T follicular helper cell (primary cell): ENCODE measurements around the gene PTPRK.

Source experiments
- DNase-seq: peaks from one replicate; pipeline ENCODE4 v3.0.0-alpha.2; 2020; ENCODE audit warnings: low read depth

PTPRK gene

DNA sequence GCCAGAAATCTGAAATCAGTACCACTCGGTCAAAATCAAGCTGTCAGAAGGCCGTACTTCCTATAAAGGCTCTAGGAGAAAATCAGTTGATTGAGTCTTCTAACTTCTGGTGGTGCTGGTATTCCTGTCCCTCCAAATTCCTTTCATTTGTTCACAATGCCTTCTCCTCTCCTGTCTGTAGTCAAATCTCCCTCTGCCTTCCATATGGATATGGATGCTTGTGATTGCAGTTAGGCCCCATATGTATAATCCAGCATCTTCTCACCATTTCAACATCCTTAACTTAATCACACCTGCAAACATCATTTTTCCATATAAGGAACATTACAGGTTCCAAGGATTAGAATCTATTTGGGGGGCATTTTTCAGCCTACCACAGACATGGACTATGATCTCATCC lies 331.7 kb downstream of the PTPRK start:
- DNase-seq: no peak

GRCh38 chr6:128186729-128187128 lies 333.7 kb downstream of the PTPRK start:
- no peak for DNase-seq

- no peak for DNase-seq
Measured at GRCh38 chr6:128179876-128180438, 340.4 kb downstream of the PTPRK start.

DNA sequence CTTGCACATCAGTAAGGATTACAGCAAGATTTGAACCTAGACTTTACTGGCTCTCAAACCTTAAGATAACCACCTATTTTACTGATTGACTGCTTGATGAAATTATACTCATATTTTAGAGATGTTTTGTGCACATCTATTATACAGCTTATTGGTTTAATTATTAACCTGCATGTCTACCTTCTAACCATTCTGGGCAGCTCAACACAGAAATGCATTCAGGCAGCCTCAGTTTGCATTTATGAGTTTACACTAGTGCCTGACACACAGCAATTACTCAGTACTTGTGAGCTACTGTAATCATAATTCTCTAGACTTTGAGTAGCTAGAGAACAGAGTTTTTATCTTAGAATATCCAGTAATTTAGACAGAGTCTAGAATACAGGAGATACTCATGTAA lies 345.7 kb downstream of the PTPRK start:
- DNase-seq: no peak

- no peak for DNase-seq
Measured at GRCh38 chr6:128172752-128173682, 347.4 kb downstream of the PTPRK start.

- DNase-seq: no peak
Measured at GRCh38 chr6:128172081-128172480, 348.3 kb downstream of the PTPRK start.

DNA sequence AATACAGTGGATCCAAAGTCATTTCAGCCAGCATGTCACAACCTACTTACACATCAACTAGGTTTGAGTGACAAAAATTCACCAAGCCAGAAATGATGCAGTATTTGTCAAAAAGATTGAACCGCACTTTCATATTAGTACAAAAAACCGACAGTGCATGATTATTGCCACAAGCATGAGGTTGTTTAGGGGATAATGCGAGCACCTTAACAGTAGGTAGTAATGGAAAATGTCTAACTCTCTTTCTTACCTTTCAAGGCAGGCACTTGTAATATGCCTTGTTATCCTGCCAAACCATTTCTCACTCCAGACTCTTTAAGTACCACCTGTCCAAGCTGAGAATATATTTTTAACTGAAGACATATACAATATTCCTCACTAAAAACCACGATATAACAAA lies 349.2 kb downstream of the PTPRK start:
- no peak for DNase-seq

DNA sequence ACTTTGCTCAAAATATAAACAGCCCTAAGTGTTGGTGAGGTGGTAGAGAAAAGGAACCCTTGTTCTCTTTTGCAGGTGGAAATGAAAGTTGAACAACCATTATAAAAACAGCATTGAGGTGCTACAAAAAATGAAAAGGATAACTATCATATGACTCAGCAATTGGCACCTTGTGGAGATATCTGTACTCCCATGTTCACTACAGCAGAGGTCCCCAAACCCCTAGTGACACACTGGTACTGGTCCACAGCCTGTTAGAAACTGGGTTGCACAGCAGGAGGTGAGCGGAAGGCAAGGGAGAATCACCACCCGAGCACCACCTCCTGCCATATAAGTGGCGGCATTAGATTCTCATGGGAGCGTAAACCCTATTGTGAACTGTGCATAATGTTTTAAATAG lies 352.2 kb downstream of the PTPRK start:
- DNase-seq: no peak

DNA sequence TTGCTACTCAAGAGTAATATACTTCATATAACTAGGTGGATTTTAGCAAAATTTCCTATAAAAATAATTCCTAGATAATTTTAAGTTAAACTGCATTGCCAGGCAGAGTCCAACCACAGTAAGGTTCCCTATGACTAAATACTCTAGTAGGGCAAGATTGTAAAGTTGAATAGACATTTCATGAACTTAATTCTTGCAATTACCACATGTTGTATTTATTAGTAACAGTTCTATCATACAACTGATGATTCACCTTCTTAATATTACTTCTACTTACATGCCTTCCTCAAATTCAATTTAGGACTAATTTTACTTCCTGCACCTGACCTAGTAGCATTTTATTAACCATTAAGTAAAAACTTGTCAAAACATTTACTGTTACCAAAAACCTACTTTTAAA lies 352.8 kb downstream of the PTPRK start:
- DNase-seq: no peak

DNA sequence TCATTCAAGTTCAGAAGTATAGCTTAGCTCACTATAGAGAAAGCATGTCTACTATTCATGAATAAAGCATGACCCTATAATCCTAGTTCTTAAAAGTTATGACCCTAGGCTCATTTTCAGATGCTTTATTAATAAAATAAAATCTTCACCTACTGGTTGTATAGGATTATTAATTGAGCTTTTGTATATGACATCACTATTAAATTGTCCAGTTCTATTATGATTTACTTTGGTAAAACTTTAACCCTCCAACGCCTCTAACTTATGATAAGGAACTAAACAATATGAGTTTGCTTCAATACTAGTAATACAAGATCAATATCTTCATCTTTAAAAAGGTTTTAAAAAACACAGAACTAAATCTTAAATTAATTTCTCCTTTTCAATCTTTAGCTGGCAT lies 356.1 kb downstream of the PTPRK start:
- DNase-seq: no peak

DNA sequence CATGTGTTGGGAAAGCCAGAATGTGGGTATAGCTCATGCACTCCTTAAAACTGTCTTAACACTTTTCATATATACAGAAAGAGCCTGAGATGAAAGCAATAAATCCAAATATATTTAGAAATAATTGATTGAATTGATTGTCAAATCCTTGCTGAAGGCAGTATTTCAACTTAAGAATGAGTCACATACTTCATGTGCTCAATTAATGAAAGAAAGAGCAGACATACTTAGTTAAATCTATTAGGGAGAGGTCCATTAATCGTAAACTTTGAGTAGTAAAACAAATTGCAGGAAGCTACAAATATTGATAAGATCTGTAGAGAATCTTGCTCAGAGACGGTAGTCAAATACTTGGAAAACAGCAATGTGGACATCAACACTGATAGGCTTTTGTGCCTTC lies 358.0 kb downstream of the PTPRK start:
- DNase-seq: no peak

GRCh38 chr6:128161839-128162238 lies 358.6 kb downstream of the PTPRK start:
- no peak for DNase-seq

GRCh38 chr6:128161263-128161662 lies 359.1 kb downstream of the PTPRK start:
- DNase-seq: no peak

DNA sequence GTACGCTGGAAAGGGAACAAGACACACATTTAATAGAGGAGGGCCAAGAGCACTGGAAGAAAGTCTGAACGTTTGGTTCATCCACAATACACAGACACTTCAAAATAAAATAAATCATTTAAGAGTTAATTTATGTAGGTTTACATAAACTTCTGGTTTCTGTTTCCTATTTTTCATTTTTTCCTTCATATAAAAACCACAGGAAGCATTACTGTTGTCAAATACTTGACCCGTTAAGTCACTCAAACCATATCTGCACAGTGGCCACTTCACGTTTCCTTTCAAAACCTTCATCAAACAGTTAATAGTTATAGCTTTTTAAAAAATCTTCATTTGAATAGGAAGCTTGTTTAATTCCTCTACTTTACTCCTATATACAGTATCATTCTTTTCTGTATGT lies 361.9 kb downstream of the PTPRK start:
- no peak for DNase-seq

- DNase-seq: no peak
Measured at GRCh38 chr6:128156321-128157111, 363.9 kb downstream of the PTPRK start.

GRCh38 chr6:128155826-128156225 lies 364.6 kb downstream of the PTPRK start:
- DNase-seq: no peak

- no peak for DNase-seq
Measured at GRCh38 chr6:128152551-128152950, 367.8 kb downstream of the PTPRK start.

DNA sequence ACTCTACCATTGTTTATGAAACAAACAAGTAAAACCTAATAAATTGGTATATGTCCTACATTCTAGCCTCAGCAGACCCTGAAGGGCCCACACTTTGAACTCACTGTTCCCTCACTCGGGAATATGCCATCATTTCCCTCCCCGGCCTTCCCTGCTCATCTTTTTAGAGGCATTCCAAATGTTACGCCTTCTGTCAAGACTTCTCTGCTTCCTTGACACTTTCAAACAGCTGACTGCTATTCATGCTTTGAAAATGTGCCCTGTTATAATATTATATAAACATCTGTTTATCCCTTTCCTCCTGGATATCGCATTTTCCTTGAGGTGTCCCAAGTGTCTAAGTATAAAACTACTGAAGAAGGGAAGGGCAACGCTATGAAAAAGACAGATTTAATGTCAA lies 370.0 kb downstream of the PTPRK start:
- no peak for DNase-seq

- no peak for DNase-seq
Measured at GRCh38 chr6:128149796-128150195, 370.6 kb downstream of the PTPRK start.

- DNase-seq: no peak
Measured at GRCh38 chr6:128144320-128144719, 376.1 kb downstream of the PTPRK start.

- DNase-seq: no peak
Measured at GRCh38 chr6:128141932-128142331, 378.5 kb downstream of the PTPRK start.

GRCh38 chr6:128139519-128139918 lies 380.9 kb downstream of the PTPRK start:
- DNase-seq: no peak

- DNase-seq: no peak
Measured at GRCh38 chr6:128138694-128139093, 381.7 kb downstream of the PTPRK start.
